Measurements from ENCODE around the gene OAF.

Gene OAF

DNA sequence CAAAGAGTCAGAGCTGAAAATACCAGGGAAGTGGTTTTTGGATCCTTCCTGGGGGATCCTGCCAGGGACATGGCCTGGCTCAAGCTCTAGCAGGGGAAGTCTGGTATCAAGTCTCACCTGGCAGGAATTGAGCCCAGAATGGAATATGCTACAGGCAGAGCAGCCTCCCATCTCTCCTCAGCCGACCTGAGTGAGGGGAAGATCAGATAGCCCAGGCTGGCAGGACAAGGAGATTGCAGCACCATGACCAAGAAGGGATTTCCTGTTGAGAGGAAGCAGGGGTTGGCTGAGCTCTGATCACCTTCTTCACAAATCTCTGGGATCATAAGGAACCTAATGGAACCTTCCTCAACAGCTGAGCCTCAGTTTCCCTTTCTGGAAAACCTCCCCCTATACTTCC, 13.0 kb downstream of the OAF start:
- TF ChIP-seq, protein P1, sequence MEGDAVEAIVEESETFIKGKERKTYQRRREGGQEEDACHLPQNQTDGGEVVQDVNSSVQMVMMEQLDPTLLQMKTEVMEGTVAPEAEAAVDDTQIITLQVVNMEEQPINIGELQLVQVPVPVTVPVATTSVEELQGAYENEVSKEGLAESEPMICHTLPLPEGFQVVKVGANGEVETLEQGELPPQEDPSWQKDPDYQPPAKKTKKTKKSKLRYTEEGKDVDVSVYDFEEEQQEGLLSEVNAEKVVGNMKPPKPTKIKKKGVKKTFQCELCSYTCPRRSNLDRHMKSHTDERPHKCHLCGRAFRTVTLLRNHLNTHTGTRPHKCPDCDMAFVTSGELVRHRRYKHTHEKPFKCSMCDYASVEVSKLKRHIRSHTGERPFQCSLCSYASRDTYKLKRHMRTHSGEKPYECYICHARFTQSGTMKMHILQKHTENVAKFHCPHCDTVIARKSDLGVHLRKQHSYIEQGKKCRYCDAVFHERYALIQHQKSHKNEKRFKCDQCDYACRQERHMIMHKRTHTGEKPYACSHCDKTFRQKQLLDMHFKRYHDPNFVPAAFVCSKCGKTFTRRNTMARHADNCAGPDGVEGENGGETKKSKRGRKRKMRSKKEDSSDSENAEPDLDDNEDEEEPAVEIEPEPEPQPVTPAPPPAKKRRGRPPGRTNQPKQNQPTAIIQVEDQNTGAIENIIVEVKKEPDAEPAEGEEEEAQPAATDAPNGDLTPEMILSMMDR (IDR thresholded peaks at IDR 0.05; ENCODE audit: low read depth, low read length, missing control alignments) = no peak
- Histone ChIP-seq H3K36me3 (replicated peaks) (no peaks in the 10 kb centered on the region), H3K27ac (no peak overlapping the region), H3K4me3 (ENCODE audit: low read depth, low read length) (no peak overlapping the region), H3K27me3 (replicated peaks) (no peaks in the 10 kb centered on the region)
- in situ Hi-C loops (cut with HindIII; ENCODE audit: low pct_ligation_motif_present, low sequenced_read_pairs) = no loop called here
- no peak for DNase-seq

DNA sequence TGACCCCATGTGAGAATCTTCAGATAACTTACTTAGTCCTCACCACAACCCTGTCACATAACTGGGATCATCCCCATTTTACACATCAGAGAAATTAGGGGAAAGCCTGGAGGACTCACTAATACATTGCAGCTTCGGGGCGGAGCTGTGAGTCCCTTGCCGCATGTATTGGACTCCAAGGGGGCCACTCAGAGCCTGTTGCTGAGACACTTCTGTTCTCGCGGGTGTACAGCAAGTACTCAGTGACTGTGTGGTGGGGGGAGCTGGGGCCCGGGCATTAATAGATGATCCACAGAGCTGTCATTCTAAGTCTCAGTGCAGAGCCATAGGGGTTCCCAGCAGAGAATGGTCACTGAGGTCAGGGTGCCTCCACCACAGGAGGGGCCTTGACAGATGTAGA, 13.5 kb downstream of the OAF start:
- in situ Hi-C loops (cut with HindIII; ENCODE audit: low pct_ligation_motif_present, low sequenced_read_pairs) = no loop called here
- TF ChIP-seq, protein P1 (IDR thresholded peaks at IDR 0.05; ENCODE audit: low read depth, low read length, missing control alignments) = no peak
- no peak overlapping the region for H3K4me3 ChIP-seq (ENCODE audit: low read depth, low read length)
- H3K36me3 ChIP-seq (replicated peaks) = no peaks in the 10 kb centered on the region
- no peaks in the 10 kb centered on the region for H3K27me3 ChIP-seq (replicated peaks)
- H3K27ac ChIP-seq = no peak overlapping the region
- DNase-seq = no peak

DNA sequence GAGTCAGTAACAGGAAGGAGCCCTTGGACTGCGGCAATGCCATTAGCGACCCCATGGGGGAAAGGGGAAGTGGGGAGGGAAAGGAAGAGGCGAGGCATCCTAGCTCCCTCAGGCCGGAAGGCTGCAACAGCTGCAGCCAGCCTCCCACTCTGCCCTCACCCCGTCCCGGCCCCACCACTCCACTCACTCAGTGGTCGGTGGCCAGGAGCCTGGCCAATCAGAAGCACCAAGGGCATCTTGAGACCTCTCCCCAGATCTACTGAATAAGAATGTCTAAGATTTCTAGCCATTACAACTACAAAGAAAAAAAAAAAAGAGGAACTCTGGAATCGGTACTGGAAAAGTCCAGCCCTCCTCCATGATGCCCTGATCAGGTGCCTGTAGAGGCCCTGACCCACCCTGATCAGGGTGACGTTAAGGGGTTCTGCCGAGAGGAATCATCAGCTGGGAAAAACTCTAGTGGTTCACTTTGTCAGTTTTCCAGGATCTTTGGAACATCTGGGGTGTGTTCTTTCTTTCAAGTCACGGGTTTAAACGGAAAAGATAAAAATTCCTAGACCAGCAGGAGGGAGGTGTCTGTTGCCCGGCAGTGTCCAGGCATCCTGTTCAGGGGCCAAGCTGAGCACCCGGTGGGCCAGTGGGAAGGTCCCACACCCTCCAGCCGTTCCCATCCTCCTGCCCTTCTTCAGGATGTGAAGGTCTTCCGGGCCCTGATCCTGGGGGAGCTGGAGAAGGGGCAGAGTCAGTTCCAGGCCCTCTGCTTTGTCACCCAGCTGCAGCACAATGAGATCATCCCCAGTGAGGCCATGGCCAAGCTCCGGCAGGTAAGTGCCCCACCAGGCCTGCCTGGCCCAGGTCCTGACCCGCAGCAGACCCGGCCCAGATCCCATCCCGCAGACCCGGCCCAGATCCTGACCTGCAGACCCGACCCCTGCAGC, 14.4 kb downstream of the OAF start:
- H3K4me3 ChIP-seq (ENCODE audit: low read depth, low read length) = no peak overlapping the region
- in situ Hi-C loops (cut with HindIII; ENCODE audit: low pct_ligation_motif_present, low sequenced_read_pairs) = no loop called here
- DNase-seq = no peak
- H3K27ac ChIP-seq = no peak overlapping the region
- H3K36me3 ChIP-seq (replicated peaks) = no peaks in the 10 kb centered on the region
- no peaks in the 10 kb centered on the region for H3K27me3 ChIP-seq (replicated peaks)
- TF ChIP-seq, protein P1 (IDR thresholded peaks at IDR 0.05; ENCODE audit: low read depth, low read length, missing control alignments) = no peak

DNA sequence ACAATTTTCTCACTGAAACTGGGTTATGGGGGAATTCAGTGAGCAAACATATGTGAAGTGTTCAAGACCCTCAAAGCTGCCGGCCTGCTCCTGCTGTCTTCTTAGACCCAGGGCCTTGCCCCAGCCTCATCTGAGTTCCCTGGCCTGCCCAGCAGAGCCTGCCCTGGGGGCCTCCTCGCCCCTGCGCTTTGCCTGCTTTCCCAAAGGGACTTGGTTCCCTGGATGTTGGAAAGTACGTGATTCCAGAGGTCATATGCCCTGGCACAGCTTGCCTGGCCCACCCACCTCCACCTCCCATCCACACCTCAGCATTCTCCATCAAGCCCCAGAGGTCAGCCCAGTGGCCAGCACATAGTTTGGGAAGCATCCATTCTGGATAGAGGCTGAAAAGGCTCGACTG, 15.4 kb downstream of the OAF start:
- no peak overlapping the region for H3K4me3 ChIP-seq (ENCODE audit: low read depth, low read length)
- DNase-seq = no peak
- no peaks in the 10 kb centered on the region for H3K36me3 ChIP-seq (replicated peaks)
- TF ChIP-seq, protein P1 (IDR thresholded peaks at IDR 0.05; ENCODE audit: low read depth, low read length, missing control alignments) = no peak
- no peaks in the 10 kb centered on the region for H3K27me3 ChIP-seq (replicated peaks)
- in situ Hi-C loops (cut with HindIII; ENCODE audit: low pct_ligation_motif_present, low sequenced_read_pairs) = no loop called here
- H3K27ac ChIP-seq = no peak overlapping the region

DNA sequence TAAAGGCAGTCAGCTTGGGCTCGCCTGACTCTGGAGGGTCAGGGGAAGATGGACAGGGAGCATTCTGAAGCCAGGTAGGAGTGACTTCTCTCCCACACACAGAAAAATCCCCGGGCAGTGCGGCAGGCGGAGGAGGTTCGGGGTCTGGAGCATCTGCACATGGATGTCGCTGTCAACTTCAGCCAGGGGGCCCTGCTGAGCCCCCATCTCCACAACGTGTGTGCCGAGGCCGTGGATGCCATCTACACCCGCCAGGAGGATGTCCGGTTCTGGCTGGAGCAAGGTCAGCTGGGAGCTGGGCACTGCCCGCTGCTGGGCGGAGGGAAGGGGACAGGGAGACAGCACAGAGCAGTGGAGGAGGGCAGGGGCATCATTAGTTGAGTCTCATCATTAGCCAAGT, 15.9 kb downstream of the OAF start:
- H3K27me3 ChIP-seq (replicated peaks) = no peaks in the 10 kb centered on the region
- no peak overlapping the region for H3K4me3 ChIP-seq (ENCODE audit: low read depth, low read length)
- in situ Hi-C loops (cut with HindIII; ENCODE audit: low pct_ligation_motif_present, low sequenced_read_pairs) = no loop called here
- no peak overlapping the region for H3K27ac ChIP-seq
- no peak for DNase-seq
- no peaks in the 10 kb centered on the region for H3K36me3 ChIP-seq (replicated peaks)
- TF ChIP-seq, protein P1 (IDR thresholded peaks at IDR 0.05; ENCODE audit: low read depth, low read length, missing control alignments) = no peak
